ENCODE data around the gene IQUB. TPM values are rescaled to one million over a fixed set of nuclear protein-coding genes. Genes with fewer than 3 reads are reported as not detected.
A peak's percentile ranks its signal among the peaks of the same experiment; 100 is the strongest.

IQUB gene
- total and polyA plus RNA-seq, 2 donors (not counting 1 experiment from before 2014, with no cell fraction given): 0.09 to 0.83 TPM

- no peaks in the 10 kb centered on the region for H4K20me1 ChIP-seq (ENCODE audit: control insufficient read depth, extremely low read depth, insufficient read depth, low read length)
- no peak overlapping the region for H3K4me2 ChIP-seq (ENCODE audit: extremely low read depth, insufficient read depth, low read length)
- no peaks in the 10 kb centered on the region for H3K9me3 ChIP-seq (ENCODE audit: control insufficient read depth, insufficient read depth, low read depth, low read length)
- no peak overlapping the region for H3K4me3 ChIP-seq (replicated peaks in 1 of 4; ENCODE audit: control extremely low read depth in 1 of 4, insufficient read depth in 1 of 4, low read depth in 3 of 4, low read length in 4 of 4)
- H3K9ac ChIP-seq (ENCODE audit: insufficient read depth, low read length): no peak overlapping the region
- no peak overlapping the region for H3K27ac ChIP-seq (ENCODE audit: insufficient read depth, low read length)
- DNase-seq (ENCODE audit: low read depth in 2 of 2): no peak
- no peaks in the 10 kb centered on the region for H3K4me1 ChIP-seq (ENCODE audit: control insufficient read depth, extremely low read depth, insufficient read depth, low read length)
- no peak overlapping the region for H2AFZ ChIP-seq (ENCODE audit: low read length)
- no peaks in the 10 kb centered on the region for H3K27me3 ChIP-seq (ENCODE audit: control insufficient read depth, insufficient read depth, low read length)
- no peaks in the 10 kb centered on the region for H3K36me3 ChIP-seq (ENCODE audit: control insufficient read depth, insufficient read depth, low read length)
- TF ChIP-seq, protein P1, sequence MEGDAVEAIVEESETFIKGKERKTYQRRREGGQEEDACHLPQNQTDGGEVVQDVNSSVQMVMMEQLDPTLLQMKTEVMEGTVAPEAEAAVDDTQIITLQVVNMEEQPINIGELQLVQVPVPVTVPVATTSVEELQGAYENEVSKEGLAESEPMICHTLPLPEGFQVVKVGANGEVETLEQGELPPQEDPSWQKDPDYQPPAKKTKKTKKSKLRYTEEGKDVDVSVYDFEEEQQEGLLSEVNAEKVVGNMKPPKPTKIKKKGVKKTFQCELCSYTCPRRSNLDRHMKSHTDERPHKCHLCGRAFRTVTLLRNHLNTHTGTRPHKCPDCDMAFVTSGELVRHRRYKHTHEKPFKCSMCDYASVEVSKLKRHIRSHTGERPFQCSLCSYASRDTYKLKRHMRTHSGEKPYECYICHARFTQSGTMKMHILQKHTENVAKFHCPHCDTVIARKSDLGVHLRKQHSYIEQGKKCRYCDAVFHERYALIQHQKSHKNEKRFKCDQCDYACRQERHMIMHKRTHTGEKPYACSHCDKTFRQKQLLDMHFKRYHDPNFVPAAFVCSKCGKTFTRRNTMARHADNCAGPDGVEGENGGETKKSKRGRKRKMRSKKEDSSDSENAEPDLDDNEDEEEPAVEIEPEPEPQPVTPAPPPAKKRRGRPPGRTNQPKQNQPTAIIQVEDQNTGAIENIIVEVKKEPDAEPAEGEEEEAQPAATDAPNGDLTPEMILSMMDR (conservative IDR thresholded peaks at IDR 0.05 in 1 of 2, IDR thresholded peaks at IDR 0.05 in 1 of 2; ENCODE audit: low read depth in 1 of 2, low read length in 2 of 2): no peak
- H3K79me2 ChIP-seq (ENCODE audit: control insufficient read depth, insufficient read depth, low read length): no peaks in the 10 kb centered on the region
These were observed 38.9 kb upstream of the IQUB start for GRCh38 chr7:123573341-123573740.

GRCh38 chr7:123571684-123572083 is 37.3 kb upstream of the IQUB start:
- TF ChIP-seq, protein P1 (conservative IDR thresholded peaks at IDR 0.05 in 1 of 2, IDR thresholded peaks at IDR 0.05 in 1 of 2; ENCODE audit: low read depth in 1 of 2, low read length in 2 of 2): no peak
- no peak for TF ChIP-seq EZH2 (IDR thresholded peaks at IDR 0.05; ENCODE audit: low read length, missing control alignments)
- Histone ChIP-seq H3K27me3 (ENCODE audit: control insufficient read depth, insufficient read depth, low read length) (no peaks in the 10 kb centered on the region), H3K79me2 (ENCODE audit: control insufficient read depth, insufficient read depth, low read length) (no peaks in the 10 kb centered on the region), H2AFZ (ENCODE audit: low read length) (no peak overlapping the region), H3K36me3 (ENCODE audit: control insufficient read depth, insufficient read depth, low read length) (no peaks in the 10 kb centered on the region), H3K4me3 (replicated peaks in 1 of 4; ENCODE audit: control extremely low read depth in 1 of 4, insufficient read depth in 1 of 4, low read depth in 3 of 4, low read length in 4 of 4) (no peak overlapping the region), H3K9ac (ENCODE audit: insufficient read depth, low read length) (no peak overlapping the region), H4K20me1 (ENCODE audit: control insufficient read depth, extremely low read depth, insufficient read depth, low read length) (no peaks in the 10 kb centered on the region), H3K9me3 (ENCODE audit: control insufficient read depth, insufficient read depth, low read depth, low read length) (no peaks in the 10 kb centered on the region), H3K4me1 (ENCODE audit: control insufficient read depth, extremely low read depth, insufficient read depth, low read length) (no peaks in the 10 kb centered on the region), H3K4me2 (ENCODE audit: extremely low read depth, insufficient read depth, low read length) (no peak overlapping the region), H3K27ac (ENCODE audit: insufficient read depth, low read length) (no peak overlapping the region)
- peak; percentile 20 to 31 for DNase-seq (ENCODE audit: low read depth in 2 of 2)

GRCh38 chr7:123571187-123571586 is 36.8 kb upstream of the IQUB start:
- no peak overlapping the region for H3K9ac ChIP-seq (ENCODE audit: insufficient read depth, low read length)
- H3K9me3 ChIP-seq (ENCODE audit: control insufficient read depth, insufficient read depth, low read depth, low read length): no peaks in the 10 kb centered on the region
- no peaks in the 10 kb centered on the region for H4K20me1 ChIP-seq (ENCODE audit: control insufficient read depth, extremely low read depth, insufficient read depth, low read length)
- DNase-seq (ENCODE audit: low read depth in 2 of 2): peak in 1 of 2 donors; percentile 2
- TF ChIP-seq, protein P1 (conservative IDR thresholded peaks at IDR 0.05 in 1 of 2, IDR thresholded peaks at IDR 0.05 in 1 of 2; ENCODE audit: low read depth in 1 of 2, low read length in 2 of 2): no peak
- H3K4me1 ChIP-seq (ENCODE audit: control insufficient read depth, extremely low read depth, insufficient read depth, low read length): no peaks in the 10 kb centered on the region
- no peak overlapping the region for H3K4me2 ChIP-seq (ENCODE audit: extremely low read depth, insufficient read depth, low read length)
- H3K27me3 ChIP-seq (ENCODE audit: control insufficient read depth, insufficient read depth, low read length): no peaks in the 10 kb centered on the region
- no peak overlapping the region for H3K4me3 ChIP-seq (replicated peaks in 1 of 4; ENCODE audit: control extremely low read depth in 1 of 4, insufficient read depth in 1 of 4, low read depth in 3 of 4, low read length in 4 of 4)
- H3K36me3 ChIP-seq (ENCODE audit: control insufficient read depth, insufficient read depth, low read length): no peaks in the 10 kb centered on the region
- no peak overlapping the region for H2AFZ ChIP-seq (ENCODE audit: low read length)
- H3K27ac ChIP-seq (ENCODE audit: insufficient read depth, low read length): no peak overlapping the region
- no peaks in the 10 kb centered on the region for H3K79me2 ChIP-seq (ENCODE audit: control insufficient read depth, insufficient read depth, low read length)
